Raji (cell line): Measurements from ENCODE around the gene GALNT9.

ENCODE experiments used
- POLR2A ChIP-seq: IDR thresholded peaks from 2 replicates; pipeline ENCODE4 v1.6.1; 2011; ENCODE audit warnings: low read depth, low read length, control low read depth; ENCODE audit not compliant: insufficient read depth

The GALNT9 gene

DNA sequence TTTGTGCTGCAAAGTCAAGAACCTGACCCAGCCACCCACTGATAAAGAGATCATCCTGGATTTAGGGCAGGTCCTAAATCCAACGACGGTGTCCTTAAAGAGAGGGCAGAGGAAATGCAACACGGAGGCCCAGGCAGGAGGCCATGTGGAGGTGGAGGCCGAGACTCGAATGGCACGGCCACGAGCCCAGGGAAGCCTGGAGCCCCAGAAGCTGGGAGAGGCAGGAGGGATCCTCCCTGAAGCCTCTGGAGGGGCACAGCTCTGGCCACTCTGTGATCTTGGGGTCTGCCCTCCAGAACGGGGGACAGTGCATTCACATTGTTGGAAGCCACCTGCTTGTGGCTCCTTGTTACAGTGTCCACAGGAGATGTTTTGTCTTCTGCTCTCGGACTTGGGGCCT lies 63.0 kb downstream of the GALNT9 start:
- no peak for TF ChIP-seq POLR2A

DNA sequence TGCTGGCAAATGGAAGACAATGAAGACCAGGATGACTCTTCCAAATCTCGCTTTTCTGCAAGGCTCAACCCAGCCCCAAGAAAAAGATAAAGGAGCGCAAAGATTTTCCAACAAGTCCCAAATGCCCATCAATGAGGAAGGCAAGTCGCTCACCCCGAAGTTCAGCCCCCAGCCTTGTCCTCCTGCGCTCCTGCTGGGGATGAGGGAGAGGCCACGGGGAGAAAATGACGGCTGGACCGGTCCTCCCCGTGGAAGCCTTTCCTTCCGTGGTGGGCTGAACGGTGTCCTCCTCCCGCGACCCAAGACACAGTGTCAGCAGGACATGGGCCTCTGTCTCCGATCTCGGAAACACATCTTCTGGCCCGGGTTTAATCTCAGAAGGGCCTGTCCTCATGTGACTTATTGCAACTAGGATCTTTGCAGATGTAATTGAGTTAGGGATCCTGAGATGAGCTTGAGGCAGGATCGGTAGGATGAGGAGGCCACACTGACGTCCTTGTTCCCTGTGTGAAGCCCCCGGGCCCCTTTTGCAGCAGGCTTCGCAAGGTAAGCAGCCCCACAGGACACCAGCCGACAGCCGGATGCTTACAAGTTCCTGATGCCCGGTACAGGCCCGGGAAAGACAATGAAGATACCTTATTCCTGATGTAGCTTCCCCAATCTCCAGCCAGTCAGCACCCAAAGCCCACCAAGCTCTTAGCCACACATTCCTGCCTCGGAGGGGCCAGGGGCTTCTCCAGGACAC lies 64.2 kb downstream of the GALNT9 start:
- TF ChIP-seq POLR2A, result no peak

DNA sequence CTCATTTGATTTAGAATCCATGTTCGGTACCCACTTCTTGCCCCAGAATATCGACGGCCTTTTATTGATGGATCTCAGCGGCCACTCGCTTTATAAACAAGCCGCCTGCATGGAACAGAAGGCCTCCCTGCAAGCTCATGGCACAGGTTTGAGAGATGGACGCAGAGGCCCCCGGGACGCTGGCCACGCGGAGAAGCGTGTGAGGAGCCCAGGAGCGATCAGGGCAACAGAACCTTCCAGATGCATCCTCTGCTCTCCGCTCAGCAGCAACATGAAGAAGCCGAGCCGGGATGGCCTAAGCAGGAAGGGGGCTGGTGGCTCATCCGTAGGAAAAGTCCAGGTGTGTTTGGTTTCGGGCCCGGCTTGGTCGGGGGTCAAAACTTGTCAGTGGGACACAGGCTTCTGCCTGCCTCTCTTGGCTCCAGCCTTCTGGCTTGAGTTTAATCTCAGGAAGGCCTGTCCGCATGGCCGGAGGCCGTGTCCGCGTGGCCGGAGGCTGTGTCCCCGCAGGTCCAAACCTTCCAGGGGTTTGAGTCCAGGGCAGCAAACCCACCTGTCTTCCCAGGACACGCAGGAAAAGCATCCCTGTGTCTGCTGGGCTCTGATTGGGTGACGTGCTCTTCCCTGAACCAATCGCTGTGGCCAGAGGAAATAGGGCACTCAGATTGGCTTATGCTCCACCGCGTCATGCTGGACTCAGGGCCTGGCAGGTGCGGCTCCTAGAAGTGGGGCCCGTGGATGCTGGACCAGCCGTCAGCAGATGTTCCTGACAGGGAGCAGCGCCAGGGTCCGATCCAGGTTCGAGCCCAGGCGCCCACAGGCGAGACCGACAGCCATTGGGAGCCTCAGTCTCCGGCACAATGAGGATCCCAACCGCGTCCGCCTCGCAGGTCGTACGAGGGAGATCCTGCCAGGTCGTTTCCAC lies 65.0 kb downstream of the GALNT9 start:
- TF ChIP-seq POLR2A, result no peak

- TF ChIP-seq POLR2A, result no peak
Measured at GRCh38 chr12:132263451-132264049, 65.8 kb downstream of the GALNT9 start.

- TF ChIP-seq POLR2A, result no peak
Measured at GRCh38 chr12:132263061-132263360, 66.4 kb downstream of the GALNT9 start.

DNA sequence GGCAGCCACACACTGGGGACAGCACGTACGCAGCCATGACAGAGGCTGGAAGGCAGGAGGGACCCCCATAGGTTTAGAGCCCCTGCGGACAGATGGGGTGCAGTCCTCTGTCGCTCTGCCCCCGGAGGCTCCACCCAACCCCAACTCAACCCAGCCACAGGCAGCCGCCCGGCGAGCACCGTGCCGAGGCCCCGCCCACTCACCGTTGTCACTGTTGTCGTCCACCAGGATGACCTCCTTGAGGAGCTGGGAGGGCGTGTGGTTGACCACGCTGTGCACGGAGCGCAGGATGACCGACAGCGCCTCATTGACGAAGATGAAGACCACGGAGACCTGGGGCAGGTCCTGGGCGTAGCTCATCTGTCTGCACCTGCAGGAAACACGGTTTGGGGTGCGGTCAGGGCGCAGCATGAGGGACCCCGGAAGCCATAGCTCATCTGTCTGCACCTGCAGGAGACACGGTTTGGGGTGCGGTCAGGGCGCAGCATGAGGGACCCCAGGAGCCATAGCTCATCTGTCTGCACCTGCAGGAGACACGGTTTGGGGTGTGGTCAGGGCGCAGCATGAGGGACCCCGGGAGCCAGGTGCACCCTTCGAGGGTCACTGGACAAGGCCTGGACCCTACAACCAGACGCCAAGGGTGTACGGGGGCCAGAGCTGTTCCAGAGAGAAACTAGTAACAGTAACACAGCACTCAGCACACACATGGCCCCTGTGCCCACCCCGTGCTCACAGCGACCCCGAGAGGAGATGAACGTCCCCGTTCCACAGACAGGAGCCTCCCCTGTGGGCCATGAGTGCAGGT lies 66.9 kb downstream of the GALNT9 start:
- no peak for TF ChIP-seq POLR2A

- TF ChIP-seq POLR2A, result no peak
Measured at GRCh38 chr12:132261328-132262138, 67.9 kb downstream of the GALNT9 start.

GRCh38 chr12:132260721-132261120 lies 68.7 kb downstream of the GALNT9 start:
- no peak for TF ChIP-seq POLR2A

- no peak for TF ChIP-seq POLR2A
Measured at GRCh38 chr12:132259872-132260695, 69.3 kb downstream of the GALNT9 start.

GRCh38 chr12:132259364-132259871 lies 70.0 kb downstream of the GALNT9 start:
- no peak for TF ChIP-seq POLR2A

- no peak for TF ChIP-seq POLR2A
Measured at GRCh38 chr12:132258543-132258942, 70.8 kb downstream of the GALNT9 start.

DNA sequence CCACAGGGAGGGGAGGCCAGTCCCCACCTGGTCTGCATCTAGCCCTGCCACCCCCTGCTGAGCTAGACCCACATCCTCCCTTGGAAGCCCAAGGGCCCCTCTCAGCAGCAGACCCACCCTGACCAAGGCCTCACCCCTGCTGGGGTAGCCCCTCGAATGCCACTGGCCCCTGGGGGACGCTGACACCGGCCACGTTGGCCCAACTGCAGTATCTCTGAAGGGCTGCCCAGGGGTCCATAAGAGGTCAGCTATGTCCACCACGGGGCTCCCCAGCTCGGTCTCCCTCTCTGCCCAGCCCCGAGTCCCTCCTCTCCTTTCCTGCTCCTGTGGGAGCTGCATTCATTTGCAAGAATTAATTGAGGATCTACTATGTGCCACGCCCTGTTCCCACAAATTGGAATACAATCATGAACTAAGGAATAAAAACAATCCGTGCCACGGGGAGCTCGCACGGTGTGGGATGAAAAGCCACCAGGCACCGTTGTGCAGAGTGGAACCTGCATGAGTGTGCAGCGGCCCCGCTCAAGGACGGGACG lies 71.4 kb downstream of the GALNT9 start:
- TF ChIP-seq POLR2A, result no peak

GRCh38 chr12:132257206-132257954 lies 72.0 kb downstream of the GALNT9 start:
- no peak for TF ChIP-seq POLR2A

GRCh38 chr12:132256646-132257045 lies 72.7 kb downstream of the GALNT9 start:
- TF ChIP-seq POLR2A, result no peak
